ENCODE data around the gene FRMPD2.

Gene FRMPD2

GRCh38 chr10:48199580-48200377 lies 74.7 kb downstream of the FRMPD2 start:
- TF ChIP-seq CTCF (IDR thresholded peaks at IDR 0.05; ENCODE audit: control insufficient read depth, insufficient read depth, low read depth, low read length, missing control alignments): no peak
- no peak overlapping the region; the same call in 1 of the 2 replicates for H3K4me3 ChIP-seq (ENCODE audit: control insufficient read depth, low read depth, low read length)
- peak; percentile 83 for DNase-seq (ENCODE audit: low read depth)

GRCh38 chr10:48197236-48197899 lies 77.1 kb downstream of the FRMPD2 start:
- DNase-seq (ENCODE audit: low read depth): no peak

GRCh38 chr10:48195803-48196202 lies 78.7 kb downstream of the FRMPD2 start:
- H3K4me3 ChIP-seq (ENCODE audit: control insufficient read depth, low read depth, low read length): no peak overlapping the region
- DNase-seq (ENCODE audit: low read depth): no peak
- no peak for TF ChIP-seq CTCF (IDR thresholded peaks at IDR 0.05; ENCODE audit: control insufficient read depth, insufficient read depth, low read depth, low read length, missing control alignments)

More at GRCh38 chr10:48197236-48197899, 77.1 kb downstream of the FRMPD2 start:
- no peak overlapping the region for H3K4me3 ChIP-seq (ENCODE audit: control insufficient read depth, low read depth, low read length)
- no peak for TF ChIP-seq CTCF (IDR thresholded peaks at IDR 0.05; ENCODE audit: control insufficient read depth, insufficient read depth, low read depth, low read length, missing control alignments)

GRCh38 chr10:48194830-48195229 lies 79.7 kb downstream of the FRMPD2 start:
- H3K4me3 ChIP-seq (ENCODE audit: control insufficient read depth, low read depth, low read length): no peak overlapping the region
- TF ChIP-seq CTCF (IDR thresholded peaks at IDR 0.05; ENCODE audit: control insufficient read depth, insufficient read depth, low read depth, low read length, missing control alignments): no peak
- DNase-seq (ENCODE audit: low read depth): no peak

- DNase-seq (ENCODE audit: low read depth): no peak
- TF ChIP-seq CTCF (IDR thresholded peaks at IDR 0.05; ENCODE audit: control insufficient read depth, insufficient read depth, low read depth, low read length, missing control alignments): no peak
- no peak overlapping the region for H3K4me3 ChIP-seq (ENCODE audit: control insufficient read depth, low read depth, low read length)
Measured at GRCh38 chr10:48193556-48193955, 80.9 kb downstream of the FRMPD2 start.

GRCh38 chr10:48192881-48193450 lies 81.5 kb downstream of the FRMPD2 start:
- H3K4me3 ChIP-seq (ENCODE audit: control insufficient read depth, low read depth, low read length): no peak overlapping the region
- no peak for TF ChIP-seq CTCF (IDR thresholded peaks at IDR 0.05; ENCODE audit: control insufficient read depth, insufficient read depth, low read depth, low read length, missing control alignments)
- no peak for DNase-seq (ENCODE audit: low read depth)
